Left hindlimb (tissue), 1 donor: ENCODE results near the gene TPO.
"Not testable (repeated sequence)": the region's sequence is repeated elsewhere in the genome, so short reads cannot be mapped to it uniquely, and the experiment has no call there.

ENCODE experiments used
- DNase-seq: peaks from one replicate; pipeline ENCODE4 v3.0.0-alpha.2; 2018

The TPO gene

GRCh38 chr2:1405967-1406366 lies 7.3 kb upstream of the TPO start:
- no peak for DNase-seq

GRCh38 chr2:1406434-1406833 lies 6.8 kb upstream of the TPO start:
- no peak for DNase-seq

GRCh38 chr2:1407950-1408675 lies 5.2 kb upstream of the TPO start:
- no peak for DNase-seq

GRCh38 chr2:1414121-1414520 lies 858 bp downstream of the TPO start:
- no peak for DNase-seq

- DNase-seq = not testable (repeated sequence)
These were observed 1.6 kb downstream of the TPO start for GRCh38 chr2:1414901-1415300.

GRCh38 chr2:1415501-1415900 lies 2.2 kb downstream of the TPO start:
- DNase-seq = no peak

- no peak for DNase-seq
These were observed 5.3 kb downstream of the TPO start for GRCh38 chr2:1418566-1418965.

GRCh38 chr2:1420746-1421480 lies 7.7 kb downstream of the TPO start:
- no peak for DNase-seq

- no peak for DNase-seq
These were observed 8.5 kb downstream of the TPO start for GRCh38 chr2:1421731-1422130.

GRCh38 chr2:1422131-1422530 lies 8.9 kb downstream of the TPO start:
- no peak for DNase-seq

- DNase-seq = no peak
These were observed 9.5 kb downstream of the TPO start for GRCh38 chr2:1422716-1423285.

- DNase-seq = no peak
These were observed 13.8 kb downstream of the TPO start for GRCh38 chr2:1427086-1427485.

- DNase-seq = no peak
These were observed 16.6 kb downstream of the TPO start for GRCh38 chr2:1429895-1430294.

GRCh38 chr2:1430491-1430890 lies 17.2 kb downstream of the TPO start:
- DNase-seq = no peak

- no peak for DNase-seq
These were observed 18.7 kb downstream of the TPO start for GRCh38 chr2:1431886-1432400.

- no peak for DNase-seq
These were observed 19.5 kb downstream of the TPO start for GRCh38 chr2:1432726-1433125.

- DNase-seq = no peak
These were observed 23.1 kb downstream of the TPO start for GRCh38 chr2:1436369-1436768.

- DNase-seq = no peak
These were observed 23.8 kb downstream of the TPO start for GRCh38 chr2:1437101-1437500.

GRCh38 chr2:1437537-1437936 lies 24.3 kb downstream of the TPO start:
- no peak for DNase-seq

- no peak for DNase-seq
These were observed 25.7 kb downstream of the TPO start for GRCh38 chr2:1438972-1439371.

GRCh38 chr2:1440581-1440980 lies 27.3 kb downstream of the TPO start:
- no peak for DNase-seq

- DNase-seq = no peak
These were observed 33.0 kb downstream of the TPO start for GRCh38 chr2:1446301-1446700.

GRCh38 chr2:1448009-1448408 lies 34.7 kb downstream of the TPO start:
- no peak for DNase-seq

- no peak for DNase-seq
These were observed 37.7 kb downstream of the TPO start for GRCh38 chr2:1450915-1451314.
